HG03520 (cell line): ENCODE measurements around the gene MOK.

ENCODE experiments used
- ATAC-seq: cut with Tn5 transposase; IDR thresholded peaks from one replicate; pipeline ENCODE4 v1.9.1; 2021; ENCODE audit warnings: mild to moderate bottlenecking, moderate library complexity; ENCODE audit not compliant: unreplicated experiment

Gene MOK

DNA sequence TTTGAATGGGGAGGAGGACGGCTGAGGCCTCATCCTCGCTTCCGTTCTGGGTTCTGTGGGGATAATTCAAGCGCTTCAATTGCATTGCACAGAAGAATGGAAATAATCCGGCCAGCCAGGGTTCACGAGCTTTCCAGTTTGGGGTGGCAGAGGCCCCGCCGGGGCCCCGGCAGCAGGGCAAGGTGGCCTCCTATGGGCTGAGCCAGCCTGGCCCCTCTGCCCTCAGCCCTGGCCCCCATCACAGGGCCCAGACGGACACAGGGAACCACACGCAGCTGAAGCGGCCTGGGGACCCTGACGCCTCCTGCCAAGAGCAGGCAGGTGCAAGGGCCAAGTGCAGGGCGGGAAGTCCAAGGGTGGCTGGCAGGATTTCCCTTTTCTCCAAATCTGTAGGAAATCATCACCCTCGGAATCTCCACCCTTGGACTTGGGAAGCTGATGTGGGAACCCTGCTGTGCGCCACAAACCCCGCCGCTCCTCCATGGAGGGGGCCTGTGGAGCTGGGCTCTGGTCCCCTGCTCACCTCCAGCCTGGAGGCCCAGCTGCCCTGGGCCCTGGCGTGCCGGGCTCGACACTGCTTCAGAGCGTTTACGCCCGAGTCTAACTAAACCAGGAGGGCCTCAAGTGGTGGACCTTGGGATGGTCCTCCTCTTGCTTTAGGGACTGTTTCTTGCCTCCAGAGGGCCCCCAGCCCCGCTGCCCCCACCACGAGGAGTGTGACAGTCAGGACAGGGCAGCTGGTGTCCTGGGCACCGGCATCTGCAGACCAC lies 78.4 kb downstream of the MOK start:
- no peak for ATAC-seq

GRCh38 chr14:102225936-102226335 lies 79.0 kb downstream of the MOK start:
- ATAC-seq: no peak

- no peak for ATAC-seq
Measured at GRCh38 chr14:102225386-102225785, 79.6 kb downstream of the MOK start.

DNA sequence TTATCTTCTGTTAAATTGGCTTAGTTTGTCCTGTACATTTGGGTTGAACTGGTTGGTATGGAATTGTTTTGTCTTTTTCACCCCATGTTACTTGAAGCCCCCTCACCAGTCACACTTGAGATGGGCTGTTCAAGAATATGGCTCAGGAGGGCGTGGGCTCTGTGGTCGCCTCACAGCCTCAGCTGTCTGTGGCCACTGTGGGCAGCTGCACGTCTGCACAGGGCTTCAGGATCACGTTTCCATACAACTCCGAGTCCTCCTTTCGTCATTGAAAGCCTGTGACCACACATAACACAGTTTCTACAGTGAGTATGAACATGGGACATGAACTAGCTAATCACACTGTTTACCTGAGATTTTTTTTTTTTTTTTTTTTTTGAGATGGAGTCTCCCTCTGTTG lies 81.3 kb downstream of the MOK start:
- ATAC-seq: no peak

GRCh38 chr14:102222751-102223150 lies 82.2 kb downstream of the MOK start:
- no peak for ATAC-seq

- no peak for ATAC-seq
Measured at GRCh38 chr14:102222009-102222575, 82.9 kb downstream of the MOK start.

GRCh38 chr14:102221026-102221425 lies 83.9 kb downstream of the MOK start:
- ATAC-seq: no peak

GRCh38 chr14:102220031-102220430 lies 84.9 kb downstream of the MOK start:
- peak; percentile 83 for ATAC-seq

DNA sequence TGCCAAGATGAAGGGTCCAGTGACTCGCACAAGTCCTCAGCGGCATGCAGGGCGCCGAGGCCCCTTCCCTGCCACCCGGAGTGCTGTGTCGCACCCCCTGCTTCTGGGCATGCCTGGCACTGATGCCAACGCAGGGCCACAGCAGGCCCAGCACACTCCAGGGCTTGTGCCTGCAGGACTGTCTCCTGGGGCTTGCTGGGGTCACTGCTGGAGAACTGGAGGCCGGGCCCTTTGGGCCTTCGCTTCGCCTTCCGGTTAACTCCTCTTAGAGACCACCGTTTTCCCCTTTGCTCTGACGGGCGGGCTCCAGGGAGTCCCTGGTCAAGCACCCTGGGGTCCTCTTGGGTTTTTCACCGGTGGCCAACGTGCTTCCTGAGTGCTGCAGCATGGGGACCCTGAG lies 85.6 kb downstream of the MOK start:
- no peak for ATAC-seq

- no peak for ATAC-seq
Measured at GRCh38 chr14:102218688-102219087, 86.3 kb downstream of the MOK start.

DNA sequence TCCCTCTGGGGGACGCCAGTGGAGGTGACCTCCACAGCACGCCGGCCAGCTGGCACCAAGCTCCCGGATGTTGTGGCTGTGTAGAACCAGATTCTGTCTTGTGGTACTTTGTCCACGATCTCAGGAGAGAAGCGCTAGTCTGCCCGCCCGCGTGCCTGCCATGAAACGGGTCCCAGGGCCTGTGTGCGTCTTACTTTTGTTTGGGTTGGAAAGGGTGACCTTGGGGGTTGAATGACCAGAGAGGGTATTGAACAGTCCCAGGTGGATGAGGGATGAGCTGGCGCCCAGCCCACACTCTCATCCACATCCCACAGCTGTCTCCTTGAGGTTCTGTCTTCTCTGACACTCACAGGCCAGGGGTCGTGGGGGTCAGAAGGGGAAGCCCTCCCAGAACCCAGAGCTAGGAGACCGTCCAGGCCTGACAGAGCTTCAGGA lies 87.0 kb downstream of the MOK start:
- no peak for ATAC-seq

- ATAC-seq: no peak
Measured at GRCh38 chr14:102217399-102217798, 87.6 kb downstream of the MOK start.

DNA sequence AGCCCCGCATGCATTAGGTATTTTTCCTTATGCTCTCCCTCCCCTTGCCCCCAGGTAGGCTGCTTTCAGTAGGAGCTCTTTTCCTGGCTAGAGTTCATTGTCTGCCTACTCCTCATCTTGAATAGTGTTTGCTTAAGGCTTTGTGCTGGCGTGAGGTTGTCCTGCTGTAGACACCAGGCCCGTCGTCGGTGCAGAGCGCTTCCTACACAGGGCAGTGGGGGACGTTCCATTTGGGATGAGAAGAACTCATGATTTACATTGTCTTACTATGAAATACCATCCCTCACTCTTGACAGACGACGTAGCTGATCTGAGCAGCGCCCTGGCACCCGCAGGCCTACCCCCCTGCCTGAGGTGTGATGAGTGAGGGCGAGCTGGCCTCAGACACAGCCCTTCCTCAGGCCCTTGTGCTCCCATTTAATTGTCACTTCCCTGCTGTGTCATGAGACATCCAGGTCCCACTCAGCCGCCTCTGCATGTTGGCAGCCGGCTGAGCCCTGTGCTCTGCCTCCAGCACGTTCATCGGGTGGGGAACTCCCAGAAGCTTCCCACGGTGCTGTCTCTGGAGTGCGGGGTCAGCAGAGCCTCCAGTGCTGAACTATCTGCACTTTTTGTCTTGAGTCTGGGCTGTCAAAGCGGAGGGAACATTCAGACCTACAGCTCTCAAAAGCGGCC lies 89.3 kb downstream of the MOK start:
- ATAC-seq: no peak

DNA sequence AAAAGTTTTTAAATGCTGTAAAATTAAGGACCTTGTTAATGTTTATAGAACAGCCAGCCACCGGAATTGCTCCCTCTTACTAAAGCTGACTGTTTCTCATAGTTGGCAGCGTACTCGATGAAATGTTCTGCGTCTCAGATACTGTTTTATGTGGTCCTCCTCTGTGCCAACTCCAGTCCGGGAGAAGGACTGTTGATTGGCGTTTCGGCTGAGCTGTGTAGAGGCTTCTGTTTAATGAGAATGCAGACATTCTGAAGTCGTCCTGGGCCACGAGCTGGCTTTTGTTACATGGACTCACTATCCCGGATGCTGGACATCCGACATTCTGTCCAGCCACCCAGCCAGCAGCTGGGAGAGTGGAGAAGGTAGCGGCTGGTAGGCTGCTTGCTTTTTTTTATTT lies 89.9 kb downstream of the MOK start:
- no peak for ATAC-seq

GRCh38 chr14:102213984-102214658 lies 90.8 kb downstream of the MOK start:
- no peak for ATAC-seq

- ATAC-seq: no peak
Measured at GRCh38 chr14:102213470-102213869, 91.5 kb downstream of the MOK start.

DNA sequence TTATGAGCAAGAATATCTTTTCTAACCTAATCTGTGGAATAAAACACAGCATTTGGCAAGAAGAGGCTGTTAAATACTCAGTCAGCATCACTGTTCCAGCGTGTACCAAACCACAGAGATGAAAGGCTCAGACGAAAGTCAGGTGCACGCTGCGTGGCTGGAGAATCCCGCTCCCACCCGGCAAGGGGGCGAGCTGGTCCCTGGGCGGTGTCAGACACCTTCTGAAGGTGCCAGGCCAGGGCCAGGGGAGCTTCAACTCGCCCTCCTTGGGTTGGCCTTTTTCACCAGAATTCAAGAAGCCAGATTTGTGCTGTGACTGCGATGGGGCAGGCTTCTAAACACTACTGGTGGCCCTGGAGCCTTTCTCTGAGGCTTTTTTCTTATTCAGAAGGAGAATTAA lies 92.1 kb downstream of the MOK start:
- ATAC-seq: no peak

GRCh38 chr14:102212356-102212755 lies 92.6 kb downstream of the MOK start:
- no peak for ATAC-seq

- ATAC-seq: no peak
Measured at GRCh38 chr14:102211240-102211639, 93.7 kb downstream of the MOK start.

- no peak for ATAC-seq
Measured at GRCh38 chr14:102210421-102211042, 94.4 kb downstream of the MOK start.
